AG09319 (cell line): Measurements from ENCODE around the gene ADGRL3.

Experiments
- DNase-seq: peaks from one replicate; pipeline ENCODE4 v3.0.0-alpha.2; 2010; ENCODE audit warnings: low read depth; ENCODE audit errors: extremely low read depth
- TF ChIP-seq, protein P1 (sequence below): IDR thresholded peaks from 2 replicates; pipeline ENCODE4 v1.5.1; 2011; ENCODE audit warnings: low read depth, mild to moderate bottlenecking, inconsistent platforms, low read length, moderate library complexity

The ADGRL3 gene

DNA sequence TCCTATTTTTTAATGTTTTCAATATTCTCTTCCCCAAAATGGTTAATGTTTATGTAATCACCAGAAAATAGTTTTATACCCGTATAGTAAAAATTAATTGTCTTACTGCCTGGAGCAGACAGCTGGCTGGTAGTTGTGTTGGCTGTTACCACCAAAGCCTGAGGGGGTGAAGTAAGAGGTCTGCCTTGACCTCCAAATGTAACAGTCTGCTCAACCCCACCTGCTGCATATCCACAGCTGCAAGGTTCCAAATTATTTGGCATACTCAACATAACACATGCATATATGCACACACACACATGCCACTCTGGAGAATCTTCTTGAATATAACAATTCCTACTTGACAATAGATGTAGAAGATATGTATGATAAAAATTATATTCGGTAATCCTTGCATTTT lies 624.3 kb downstream of the ADGRL3 start:
- TF ChIP-seq, protein P1, sequence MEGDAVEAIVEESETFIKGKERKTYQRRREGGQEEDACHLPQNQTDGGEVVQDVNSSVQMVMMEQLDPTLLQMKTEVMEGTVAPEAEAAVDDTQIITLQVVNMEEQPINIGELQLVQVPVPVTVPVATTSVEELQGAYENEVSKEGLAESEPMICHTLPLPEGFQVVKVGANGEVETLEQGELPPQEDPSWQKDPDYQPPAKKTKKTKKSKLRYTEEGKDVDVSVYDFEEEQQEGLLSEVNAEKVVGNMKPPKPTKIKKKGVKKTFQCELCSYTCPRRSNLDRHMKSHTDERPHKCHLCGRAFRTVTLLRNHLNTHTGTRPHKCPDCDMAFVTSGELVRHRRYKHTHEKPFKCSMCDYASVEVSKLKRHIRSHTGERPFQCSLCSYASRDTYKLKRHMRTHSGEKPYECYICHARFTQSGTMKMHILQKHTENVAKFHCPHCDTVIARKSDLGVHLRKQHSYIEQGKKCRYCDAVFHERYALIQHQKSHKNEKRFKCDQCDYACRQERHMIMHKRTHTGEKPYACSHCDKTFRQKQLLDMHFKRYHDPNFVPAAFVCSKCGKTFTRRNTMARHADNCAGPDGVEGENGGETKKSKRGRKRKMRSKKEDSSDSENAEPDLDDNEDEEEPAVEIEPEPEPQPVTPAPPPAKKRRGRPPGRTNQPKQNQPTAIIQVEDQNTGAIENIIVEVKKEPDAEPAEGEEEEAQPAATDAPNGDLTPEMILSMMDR, result no peak
- DNase-seq, result no peak

DNA sequence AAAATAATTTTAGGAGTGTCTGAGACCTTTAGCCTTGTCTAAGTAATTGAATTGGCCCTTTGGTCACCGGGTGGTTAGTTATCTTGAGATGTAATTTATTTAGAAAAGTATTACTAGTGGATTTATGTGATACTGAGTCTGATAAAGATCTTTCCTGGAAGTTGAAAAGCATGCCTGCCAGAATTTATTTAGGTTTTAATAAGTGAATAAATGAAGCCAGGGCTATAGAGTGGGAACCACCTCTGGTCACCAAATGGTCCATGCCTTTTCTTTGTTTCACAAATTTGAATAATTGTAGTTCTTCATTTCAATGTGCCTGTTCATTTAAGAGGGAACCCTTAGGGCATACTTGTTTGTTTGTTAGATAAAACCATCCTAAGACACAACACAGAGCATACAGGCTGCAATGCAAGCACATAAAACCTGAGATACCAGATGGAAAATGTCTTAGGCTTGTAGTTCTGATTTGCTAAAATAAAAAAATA lies 627.8 kb downstream of the ADGRL3 start:
- TF ChIP-seq, protein P1, result no peak
- no peak for DNase-seq

DNA sequence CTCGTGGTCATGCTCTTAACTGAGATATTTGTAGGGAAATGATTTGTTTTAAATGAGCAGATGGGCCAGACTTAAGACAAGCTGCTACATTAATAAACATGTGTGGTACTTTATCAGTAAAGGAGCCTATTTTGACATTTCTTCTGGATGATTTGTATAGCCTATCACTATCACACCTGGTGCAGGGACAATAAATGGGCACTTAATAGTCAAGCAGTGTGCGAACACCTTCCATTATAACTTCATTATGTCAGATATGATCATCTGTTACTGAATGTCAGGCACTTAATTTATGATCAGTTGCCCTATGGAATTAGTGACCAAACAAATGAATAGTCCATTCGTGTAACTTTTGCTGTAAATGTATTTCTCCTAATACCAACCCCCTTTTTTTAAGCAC lies 628.8 kb downstream of the ADGRL3 start:
- DNase-seq, result no peak
- TF ChIP-seq, protein P1, result no peak

DNA sequence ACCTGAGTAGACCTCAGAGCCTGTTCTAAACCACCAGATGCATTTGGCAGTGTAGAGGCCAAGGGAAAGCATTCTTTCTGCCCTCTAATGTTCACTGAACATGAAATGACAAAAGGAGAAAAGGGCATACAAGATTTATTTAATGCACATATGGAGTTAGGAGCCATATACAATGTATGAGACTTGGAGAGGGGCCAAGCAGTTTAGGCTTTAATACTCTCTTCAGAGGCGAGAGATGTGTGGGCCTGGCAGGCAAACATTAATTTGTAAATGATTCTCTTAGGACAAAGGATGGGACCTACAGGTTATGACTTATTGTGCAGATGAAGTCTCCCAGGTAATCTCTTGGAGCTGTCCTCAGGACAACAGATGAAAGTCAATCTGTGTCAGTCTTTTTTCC lies 631.9 kb downstream of the ADGRL3 start:
- no peak for DNase-seq
- TF ChIP-seq, protein P1, result no peak

DNA sequence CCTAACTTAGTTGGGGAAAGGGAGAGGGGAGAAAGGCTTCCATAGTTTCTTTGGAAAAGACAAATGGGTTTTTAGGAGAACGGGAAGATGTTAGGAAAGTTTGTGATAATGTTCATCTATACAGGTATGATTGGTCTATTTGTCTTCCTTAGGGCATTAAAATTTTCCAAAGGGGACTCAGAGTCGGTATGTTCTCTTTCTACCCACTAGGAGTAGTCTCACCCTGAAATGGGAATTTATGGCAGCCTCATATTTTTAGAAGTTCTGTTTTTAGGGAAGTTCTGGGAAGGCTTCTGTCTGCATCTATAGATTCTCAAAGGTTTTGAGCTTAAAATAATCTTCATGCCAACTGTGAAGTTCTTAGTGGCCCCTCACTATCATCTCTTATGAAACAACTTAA lies 637.3 kb downstream of the ADGRL3 start:
- TF ChIP-seq, protein P1, result no peak
- no peak for DNase-seq

DNA sequence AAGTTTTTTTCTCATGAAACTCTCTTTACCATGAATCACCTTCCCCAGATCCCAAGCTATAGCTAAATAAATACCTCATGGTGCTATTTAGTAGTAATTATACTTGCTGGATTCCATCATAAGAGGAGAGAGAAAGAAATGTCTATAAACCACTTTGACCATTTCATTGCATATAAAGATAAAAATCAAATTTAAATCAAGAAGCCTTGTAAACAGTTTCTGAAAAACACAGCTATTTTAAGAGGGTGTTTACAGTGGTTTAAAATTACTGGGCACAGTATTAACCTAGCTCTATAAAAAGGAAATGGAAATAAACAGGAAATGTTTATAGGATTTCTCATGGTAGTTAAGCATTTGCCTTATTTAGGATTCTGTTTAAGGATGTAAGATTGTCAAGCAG lies 637.9 kb downstream of the ADGRL3 start:
- TF ChIP-seq, protein P1, result no peak
- no peak for DNase-seq

DNA sequence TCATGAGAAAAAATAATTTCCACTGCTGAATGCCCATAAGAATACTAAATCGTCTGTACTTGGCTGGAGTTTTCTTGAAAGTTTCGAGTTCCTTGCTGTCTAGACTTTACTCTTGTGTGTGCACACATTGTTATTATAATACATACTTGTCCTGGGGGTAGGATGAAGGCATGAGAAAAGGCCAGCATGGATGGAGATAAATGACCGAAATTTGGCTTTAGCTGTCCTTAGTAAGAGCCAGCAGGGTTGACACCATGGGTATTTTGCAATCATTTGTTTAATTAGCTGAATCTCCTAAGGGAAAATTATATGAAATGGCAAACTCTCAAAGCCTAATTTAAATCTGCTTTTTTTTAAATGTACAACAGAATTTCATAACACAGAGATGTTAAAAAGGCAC lies 641.6 kb downstream of the ADGRL3 start:
- no peak for DNase-seq
- TF ChIP-seq, protein P1, result no peak
